ENCODE results near the gene NR4A2.

Gene NR4A2

DNA sequence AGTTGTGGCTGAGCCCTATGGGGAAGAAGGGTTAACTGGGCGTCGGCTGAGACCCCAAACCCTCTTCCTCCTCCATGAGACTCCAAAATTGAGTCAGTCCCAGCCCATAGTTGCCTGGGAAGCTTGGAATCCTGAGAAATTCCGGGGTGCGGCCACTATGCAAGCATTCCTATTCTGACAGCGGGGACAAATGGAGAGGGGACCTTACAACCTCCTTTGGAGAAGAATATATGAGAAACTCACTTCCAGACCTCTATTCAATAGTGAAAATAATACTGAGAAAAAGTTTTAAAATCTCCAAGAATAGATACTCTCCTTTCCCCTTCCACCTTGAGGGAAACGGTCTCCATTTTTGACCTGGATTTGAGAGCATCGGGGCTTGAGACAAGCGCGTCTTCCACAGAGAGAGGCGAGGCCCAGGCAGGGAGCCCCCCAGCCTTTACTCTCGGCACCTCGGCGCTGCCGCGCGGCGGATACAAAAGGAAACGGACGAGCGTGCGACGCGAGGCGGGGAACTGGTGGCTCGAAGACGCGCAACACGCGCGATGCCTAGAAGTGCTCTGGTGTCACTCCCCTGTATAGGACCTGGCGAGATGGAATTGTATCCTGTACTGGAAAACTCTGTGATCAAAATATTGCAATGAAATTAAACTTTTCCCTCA is 11.1 kb downstream of the NR4A2 start:
- peak; percentile 44 for DNase-seq (ENCODE audit: low spot score)
- TF ChIP-seq CTCF (IDR thresholded peaks at IDR 0.05; ENCODE audit: borderline replicate concordance, control extremely low read depth, extremely low read depth, insufficient read depth, missing control alignments): no peak
- in situ Hi-C loops (cut with MboI; ENCODE audit: low sequenced_read_pairs, unreplicated experiment): no loop called here

GRCh38 chr2:156320486-156321098 is 11.9 kb downstream of the NR4A2 start:
- DNase-seq (ENCODE audit: low spot score): no peak

DNA sequence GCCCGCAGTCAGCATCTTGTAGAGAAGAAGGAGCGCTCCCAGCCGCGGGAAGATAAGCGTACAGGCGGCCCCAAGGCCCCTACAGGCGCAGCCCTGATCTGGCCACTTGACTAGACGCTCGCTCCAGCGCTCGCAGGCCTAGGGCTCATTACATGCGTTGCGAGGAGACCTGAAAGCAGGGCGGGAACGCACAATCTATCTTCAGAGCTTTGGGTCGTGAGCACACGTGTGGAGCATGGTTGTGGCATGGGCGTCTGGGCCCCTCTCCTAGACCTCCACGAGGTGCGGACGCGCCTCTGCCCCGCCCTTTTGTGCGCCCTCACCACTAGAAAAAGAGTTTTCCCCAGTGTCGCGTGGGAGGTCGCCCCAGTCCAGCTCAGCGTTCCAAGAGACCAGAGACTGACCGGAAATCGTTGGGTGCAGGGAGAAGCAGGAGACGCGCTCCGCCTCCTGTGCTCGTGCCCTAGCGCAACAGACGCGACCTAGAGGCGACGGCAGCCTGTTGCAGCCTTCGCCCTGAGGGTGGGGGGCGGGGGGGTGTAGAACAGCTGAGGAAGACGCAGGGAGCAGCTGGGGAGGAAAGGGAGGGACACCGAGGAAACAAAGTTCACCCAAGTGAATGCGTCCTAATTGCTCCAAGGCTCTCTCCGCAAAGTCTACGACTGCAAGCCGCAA is 12.6 kb downstream of the NR4A2 start:
- DNase-seq (ENCODE audit: low spot score): peak; percentile 28
- no peak for TF ChIP-seq CTCF (IDR thresholded peaks at IDR 0.05; ENCODE audit: borderline replicate concordance, control extremely low read depth, extremely low read depth, insufficient read depth, missing control alignments)
- in situ Hi-C loops (cut with MboI; ENCODE audit: low sequenced_read_pairs, unreplicated experiment): no loop called here

More at GRCh38 chr2:156320486-156321098, 11.9 kb downstream of the NR4A2 start:
- in situ Hi-C loops (cut with MboI; ENCODE audit: low sequenced_read_pairs, unreplicated experiment): no loop called here
- no peak for TF ChIP-seq CTCF (IDR thresholded peaks at IDR 0.05; ENCODE audit: borderline replicate concordance, control extremely low read depth, extremely low read depth, insufficient read depth, missing control alignments)

DNA sequence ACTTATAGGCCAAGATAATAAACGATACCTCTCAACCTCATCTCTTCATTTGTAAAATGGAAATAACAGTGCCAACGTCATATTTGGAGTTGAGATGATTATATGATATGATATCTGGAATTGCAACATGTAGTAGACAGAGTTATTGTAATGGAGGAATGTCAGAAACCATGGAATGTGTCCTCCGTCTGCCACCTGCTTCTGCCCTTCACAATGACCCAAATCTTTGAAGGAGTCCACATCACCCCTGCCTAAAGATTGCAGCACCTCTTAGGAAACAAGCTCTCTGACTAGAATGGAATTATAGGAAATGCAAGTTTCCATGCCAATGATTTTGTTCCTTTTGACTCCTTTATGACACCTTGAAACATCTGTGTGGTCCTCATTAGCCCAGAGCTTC is 14.9 kb downstream of the NR4A2 start:
- in situ Hi-C loops (cut with MboI; ENCODE audit: low sequenced_read_pairs, unreplicated experiment): no loop called here
- TF ChIP-seq CTCF (IDR thresholded peaks at IDR 0.05; ENCODE audit: borderline replicate concordance, control extremely low read depth, extremely low read depth, insufficient read depth, missing control alignments): no peak
- no peak for DNase-seq (ENCODE audit: low spot score)

- in situ Hi-C loops (cut with MboI; ENCODE audit: low sequenced_read_pairs, unreplicated experiment): no loop called here
- DNase-seq (ENCODE audit: low spot score): no peak
- TF ChIP-seq CTCF (IDR thresholded peaks at IDR 0.05; ENCODE audit: borderline replicate concordance, control extremely low read depth, extremely low read depth, insufficient read depth, missing control alignments): no peak
Measured at GRCh38 chr2:156311976-156312375, 20.5 kb downstream of the NR4A2 start.

DNA sequence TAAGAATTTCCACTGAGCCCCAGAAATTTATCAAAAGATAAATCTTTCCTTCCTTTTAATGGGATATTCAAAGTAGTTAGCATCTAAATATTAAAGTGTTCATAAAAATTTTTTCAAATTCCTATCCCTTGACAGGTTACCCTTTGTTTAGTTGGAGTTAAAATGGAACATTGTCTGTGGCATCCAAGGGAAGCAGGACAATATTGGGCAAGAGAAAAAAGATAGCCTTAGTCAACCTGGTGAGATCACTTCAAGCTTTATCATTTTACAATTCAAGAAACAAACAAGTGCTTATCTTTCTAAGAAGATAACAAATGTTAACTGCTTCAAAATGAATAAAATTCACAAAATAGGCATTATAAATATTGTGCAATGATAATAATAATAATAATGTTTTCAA is 21.7 kb downstream of the NR4A2 start:
- in situ Hi-C loops (cut with MboI; ENCODE audit: low sequenced_read_pairs, unreplicated experiment): no loop called here
- no peak for TF ChIP-seq CTCF (IDR thresholded peaks at IDR 0.05; ENCODE audit: borderline replicate concordance, control extremely low read depth, extremely low read depth, insufficient read depth, missing control alignments)

More for the DNA sequence above, 21.7 kb downstream of the NR4A2 start:
- DNase-seq (ENCODE audit: low spot score): no peak

Data from GM13976 (cell line).